Loucy (cell line): Measurements from ENCODE around the gene ANKRD36C.
A peak's percentile ranks its signal among the peaks of the same experiment; 100 is the strongest.
"Not testable (repeated sequence)": the region's sequence is repeated elsewhere in the genome, so short reads cannot be mapped to it uniquely, and the experiment has no call there.

ENCODE experiments used
- CTCF ChIP-seq: fragments of 200-600 bp; sonication (generic); conservative IDR thresholded peaks from 2 replicates; pipeline ENCODE4 v1.5.1; 2014; ENCODE audit warnings: mild to moderate bottlenecking, antibody characterized with exemption, low read length
- EZH2phosphoT487 ChIP-seq: fragments of 200-600 bp; IDR thresholded peaks from 2 replicates; pipeline ENCODE4 v1.6.1; 2018; ENCODE audit warnings: antibody characterized with exemption, mild to moderate bottlenecking, moderate library complexity, borderline replicate concordance

- TF ChIP-seq CTCF = peak; percentile 78
- not testable (repeated sequence) for TF ChIP-seq EZH2phosphoT487
Measured at GRCh38 chr2:95992520-95993272, 1.1 kb upstream of the ANKRD36C start.
